IPS DF 6.9 (cell line): ENCODE data around the gene ADGRD1.

Experiments
- DNase-seq: peaks from one replicate; pipeline ENCODE4 v3.0.0-alpha.2; 2013; ENCODE audit warnings: low read depth, low spot score
- H3K27ac ChIP-seq: one replicate; pipeline ENCODE4 v1.5.1; 2013; ENCODE audit warnings: low read length, control low read depth
- H3K27me3 ChIP-seq: 2 replicates; pipeline ENCODE4 v1.6.1; 2013; ENCODE audit warnings: mild to moderate bottlenecking, low read length; ENCODE audit not compliant: control insufficient read depth, insufficient read depth
- H3K36me3 ChIP-seq: 2 replicates; pipeline ENCODE4 v1.6.1; 2013; ENCODE audit warnings: low read length; ENCODE audit not compliant: control insufficient read depth, insufficient read depth
- H3K4me1 ChIP-seq: 2 replicates; pipeline ENCODE4 v1.6.1; 2013; ENCODE audit warnings: low read length; ENCODE audit not compliant: control insufficient read depth, insufficient read depth
- H3K4me3 ChIP-seq: 2 replicates; pipeline ENCODE4 v1.5.1; 2013; ENCODE audit warnings: mild to moderate bottlenecking, low read length
- H3K9me3 ChIP-seq: 2 replicates; pipeline ENCODE4 v1.6.1; 2013; ENCODE audit warnings: low read length, inconsistent platforms; ENCODE audit not compliant: control insufficient read depth, insufficient read depth
- WGBS: extraction: QIAGEN DNeasy Blood & Tissue Kit; methylation state at CpG from one replicate; pipeline ENCODE4 v1.1.7; 2013; ENCODE audit warnings: mixed read lengths, missing lambda C conversion rate; ENCODE audit not compliant: insufficient read length, insufficient coverage; 5-methylcytosine and 5-hydroxymethylcytosine counted together

The ADGRD1 gene

DNA sequence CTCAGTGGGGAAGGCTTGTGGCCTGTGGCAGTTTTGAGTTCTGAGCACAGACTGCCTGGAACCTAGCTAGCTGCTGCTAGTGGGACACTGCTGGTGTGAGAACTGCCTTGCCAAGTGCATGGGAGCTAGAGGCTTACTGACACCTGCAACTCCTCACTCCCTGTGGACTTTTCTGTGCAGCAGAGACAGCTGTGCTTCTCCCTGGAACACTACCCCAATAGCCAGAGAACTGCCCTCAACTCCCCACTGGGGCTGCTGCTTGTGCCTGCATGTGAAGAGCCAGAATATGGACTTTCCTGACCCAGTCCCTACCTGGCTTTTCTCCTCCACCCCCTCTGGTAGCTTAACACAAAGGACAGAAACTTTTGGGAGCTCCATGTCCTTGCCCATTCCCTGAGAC lies 222.6 kb downstream of the ADGRD1 start:
- DNase-seq: no peak
- no peaks in the 10 kb centered on the region for H3K36me3 ChIP-seq
- H3K27me3 ChIP-seq: no peaks in the 10 kb centered on the region
- no peaks in the 10 kb centered on the region for H3K4me1 ChIP-seq
- no peak overlapping the region for H3K27ac ChIP-seq
- H3K9me3 ChIP-seq: no peaks in the 10 kb centered on the region
- H3K4me3 ChIP-seq: no peak overlapping the region

DNA sequence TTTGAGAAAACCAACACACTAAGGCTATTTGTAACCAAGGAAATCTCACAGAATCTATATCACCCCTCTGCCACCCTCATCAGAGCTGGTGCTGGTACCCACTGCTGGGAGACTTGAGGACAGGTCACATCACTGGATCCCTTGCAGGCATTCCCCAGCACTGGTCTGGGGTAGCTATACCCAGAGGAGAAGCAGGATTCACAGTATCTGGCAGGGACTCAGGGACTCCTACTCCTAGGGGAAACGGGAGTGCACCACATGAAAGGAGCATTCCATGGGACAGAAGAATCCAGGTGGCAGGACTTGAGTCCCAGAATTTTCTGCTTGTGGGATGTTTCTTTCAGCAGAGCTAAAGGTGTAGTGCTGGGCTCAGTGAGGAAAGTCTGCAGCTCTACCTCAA lies 223.2 kb downstream of the ADGRD1 start:
- WGBS: no CpG with 5 or more reads among the region's 1 CpG
- no peak overlapping the region for H3K4me3 ChIP-seq
- DNase-seq: no peak

GRCh38 chr12:131177599-131177998 lies 223.9 kb downstream of the ADGRD1 start:
- Histone ChIP-seq H3K36me3 (no peaks in the 10 kb centered on the region), H3K27ac (no peak overlapping the region), H3K9me3 (no peaks in the 10 kb centered on the region), H3K4me3 (no peak overlapping the region), H3K4me1 (no peaks in the 10 kb centered on the region), H3K27me3 (no peaks in the 10 kb centered on the region)
- no CpG with 5 or more reads among the region's 1 CpG for WGBS
- DNase-seq: no peak

More for the DNA sequence above, 223.2 kb downstream of the ADGRD1 start:
- Histone ChIP-seq H3K9me3 (no peaks in the 10 kb centered on the region), H3K36me3 (no peaks in the 10 kb centered on the region), H3K27me3 (no peaks in the 10 kb centered on the region), H3K27ac (no peak overlapping the region), H3K4me1 (no peaks in the 10 kb centered on the region)

DNA sequence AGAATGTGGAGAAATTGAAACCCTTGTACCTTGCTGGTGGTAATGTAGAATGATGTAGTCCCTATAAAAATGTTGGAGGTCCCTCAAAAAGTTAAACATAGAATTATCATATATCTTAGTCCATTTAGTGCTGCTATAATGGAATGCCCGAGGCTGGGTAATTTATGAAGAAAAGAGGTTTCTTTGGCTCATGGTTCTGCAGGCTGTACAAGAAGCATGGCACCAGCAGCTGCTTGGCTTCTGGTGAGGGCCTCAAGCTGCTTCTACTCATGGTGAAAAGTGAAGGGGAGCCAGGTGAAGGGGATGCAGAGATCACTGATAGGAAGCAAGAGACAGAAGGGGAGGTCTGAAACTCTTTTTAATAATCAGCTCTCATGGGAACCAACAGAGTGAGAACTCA lies 233.9 kb downstream of the ADGRD1 start:
- Histone ChIP-seq H3K4me1 (no peaks in the 10 kb centered on the region), H3K36me3 (no peaks in the 10 kb centered on the region), H3K9me3 (no peaks in the 10 kb centered on the region), H3K4me3 (no peak overlapping the region), H3K27ac (no peak overlapping the region), H3K27me3 (no peaks in the 10 kb centered on the region)
- DNase-seq: no peak
- WGBS: no CpG with 5 or more reads among the region's 1 CpG

GRCh38 chr12:131188131-131189050 lies 234.7 kb downstream of the ADGRD1 start:
- no peak for DNase-seq

DNA sequence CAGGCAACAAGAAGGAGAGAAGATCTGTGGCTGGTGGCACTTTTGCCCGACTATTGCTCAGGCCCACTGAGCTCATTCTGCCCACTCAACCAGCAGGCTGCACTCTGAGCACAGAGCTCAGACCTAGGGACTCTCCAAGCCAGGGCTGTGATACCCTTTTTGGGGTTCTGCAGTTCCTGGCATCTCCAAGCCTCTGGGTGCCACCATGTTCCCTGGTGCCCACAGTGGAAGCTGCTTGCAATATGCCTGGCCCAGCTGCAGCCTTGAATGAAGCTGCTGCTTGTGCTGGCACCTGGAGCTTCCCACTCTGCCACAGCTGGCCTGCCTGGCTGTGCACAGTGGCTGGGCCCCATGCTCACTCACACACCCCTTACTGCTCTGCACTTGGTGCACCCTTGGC lies 236.1 kb downstream of the ADGRD1 start:
- Histone ChIP-seq H3K9me3 (no peaks in the 10 kb centered on the region; the same call in 1 of the 2 replicates), H3K4me3 (no peak overlapping the region), H3K4me1 (no peaks in the 10 kb centered on the region), H3K27ac (no peak overlapping the region), H3K27me3 (no peaks in the 10 kb centered on the region), H3K36me3 (no peaks in the 10 kb centered on the region)
- no peak for DNase-seq
- WGBS: no CpG with 5 or more reads among the region's 1 CpG

More at GRCh38 chr12:131188131-131189050, 234.7 kb downstream of the ADGRD1 start:
- no peak overlapping the region for H3K27ac ChIP-seq
- no peak overlapping the region for H3K4me3 ChIP-seq
- no peaks in the 10 kb centered on the region for H3K9me3 ChIP-seq
- no peaks in the 10 kb centered on the region for H3K27me3 ChIP-seq
- no CpG with 5 or more reads among the region's 6 CpGs for WGBS
- no peaks in the 10 kb centered on the region for H3K4me1 ChIP-seq
- no peaks in the 10 kb centered on the region for H3K36me3 ChIP-seq

- no peaks in the 10 kb centered on the region; the same call in 1 of the 2 replicates for H3K9me3 ChIP-seq
- no peaks in the 10 kb centered on the region for H3K27me3 ChIP-seq
- H3K4me1 ChIP-seq: no peaks in the 10 kb centered on the region
- no peak overlapping the region for H3K27ac ChIP-seq
- H3K36me3 ChIP-seq: no peaks in the 10 kb centered on the region
- no CpG with 5 or more reads among the region's 4 CpGs for WGBS
- H3K4me3 ChIP-seq: no peak overlapping the region
- no peak for DNase-seq
These were observed 237.3 kb downstream of the ADGRD1 start for GRCh38 chr12:131190965-131191364.
